ENCODE results near the gene NELFA. TPM values are rescaled to one million over a fixed set of nuclear protein-coding genes. Genes with fewer than 3 reads are reported as not detected.

Gene NELFA
- total and polyA plus RNA-seq, 2 donors (not counting 1 experiment from before 2014, with no cell fraction given) = 7.4 to 15.2 TPM

GRCh38 chr4:1993169-1993516, 15.6 kb downstream of the NELFA start:
- Histone ChIP-seq H3K27ac (ENCODE audit: insufficient read depth, low read length) (no peak overlapping the region), H3K9ac (ENCODE audit: insufficient read depth, low read length) (no peak overlapping the region), H3K4me2 (ENCODE audit: extremely low read depth, insufficient read depth, low read length) (no peak overlapping the region), H3K79me2 (ENCODE audit: control insufficient read depth, insufficient read depth, low read length) (peaks cover 13% of the 10 kb centered on the region), H4K20me1 (ENCODE audit: control insufficient read depth, extremely low read depth, insufficient read depth, low read length) (no peaks in the 10 kb centered on the region), H3K4me1 (ENCODE audit: control insufficient read depth, extremely low read depth, insufficient read depth, low read length) (no peaks in the 10 kb centered on the region), H3K36me3 (ENCODE audit: control insufficient read depth, insufficient read depth, low read length) (peaks cover 2% of the 10 kb centered on the region), H2AFZ (ENCODE audit: low read length) (no peak overlapping the region), H3K4me3 (replicated peaks in 1 of 4; ENCODE audit: control extremely low read depth in 1 of 4, insufficient read depth in 1 of 4, low read depth in 3 of 4, low read length in 4 of 4) (no peak overlapping the region), H3K9me3 (ENCODE audit: control insufficient read depth, insufficient read depth, low read depth, low read length) (no peaks in the 10 kb centered on the region), H3K27me3 (ENCODE audit: control insufficient read depth, insufficient read depth, low read length) (no peaks in the 10 kb centered on the region)
- TF ChIP-seq EZH2 (IDR thresholded peaks at IDR 0.05; ENCODE audit: low read length, missing control alignments) = no peak
- no peak for DNase-seq (ENCODE audit: low read depth in 2 of 2)

- H4K20me1 ChIP-seq (ENCODE audit: control insufficient read depth, extremely low read depth, insufficient read depth, low read length) = no peaks in the 10 kb centered on the region
- no peak overlapping the region for H3K4me2 ChIP-seq (ENCODE audit: extremely low read depth, insufficient read depth, low read length)
- no peaks in the 10 kb centered on the region for H3K27me3 ChIP-seq (ENCODE audit: control insufficient read depth, insufficient read depth, low read length)
- no peak overlapping the region for H2AFZ ChIP-seq (ENCODE audit: low read length)
- peak in 1 of 2 donors; percentile 16 for DNase-seq (ENCODE audit: low read depth in 2 of 2)
- H3K27ac ChIP-seq (ENCODE audit: insufficient read depth, low read length) = no peak overlapping the region
- peaks cover 9% of the 10 kb centered on the region for H3K79me2 ChIP-seq (ENCODE audit: control insufficient read depth, insufficient read depth, low read length)
- H3K36me3 ChIP-seq (ENCODE audit: control insufficient read depth, insufficient read depth, low read length) = peaks cover 5% of the 10 kb centered on the region
- H3K4me3 ChIP-seq (replicated peaks in 1 of 4; ENCODE audit: control extremely low read depth in 1 of 4, insufficient read depth in 1 of 4, low read depth in 3 of 4, low read length in 4 of 4) = no peak overlapping the region
- no peak for TF ChIP-seq EZH2 (IDR thresholded peaks at IDR 0.05; ENCODE audit: low read length, missing control alignments)
- TF ChIP-seq, protein P1, sequence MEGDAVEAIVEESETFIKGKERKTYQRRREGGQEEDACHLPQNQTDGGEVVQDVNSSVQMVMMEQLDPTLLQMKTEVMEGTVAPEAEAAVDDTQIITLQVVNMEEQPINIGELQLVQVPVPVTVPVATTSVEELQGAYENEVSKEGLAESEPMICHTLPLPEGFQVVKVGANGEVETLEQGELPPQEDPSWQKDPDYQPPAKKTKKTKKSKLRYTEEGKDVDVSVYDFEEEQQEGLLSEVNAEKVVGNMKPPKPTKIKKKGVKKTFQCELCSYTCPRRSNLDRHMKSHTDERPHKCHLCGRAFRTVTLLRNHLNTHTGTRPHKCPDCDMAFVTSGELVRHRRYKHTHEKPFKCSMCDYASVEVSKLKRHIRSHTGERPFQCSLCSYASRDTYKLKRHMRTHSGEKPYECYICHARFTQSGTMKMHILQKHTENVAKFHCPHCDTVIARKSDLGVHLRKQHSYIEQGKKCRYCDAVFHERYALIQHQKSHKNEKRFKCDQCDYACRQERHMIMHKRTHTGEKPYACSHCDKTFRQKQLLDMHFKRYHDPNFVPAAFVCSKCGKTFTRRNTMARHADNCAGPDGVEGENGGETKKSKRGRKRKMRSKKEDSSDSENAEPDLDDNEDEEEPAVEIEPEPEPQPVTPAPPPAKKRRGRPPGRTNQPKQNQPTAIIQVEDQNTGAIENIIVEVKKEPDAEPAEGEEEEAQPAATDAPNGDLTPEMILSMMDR (conservative IDR thresholded peaks at IDR 0.05 in 1 of 2, IDR thresholded peaks at IDR 0.05 in 1 of 2; ENCODE audit: low read depth in 1 of 2, low read length in 2 of 2) = no peak
- H3K9me3 ChIP-seq (ENCODE audit: control insufficient read depth, insufficient read depth, low read depth, low read length) = no peaks in the 10 kb centered on the region
- H3K4me1 ChIP-seq (ENCODE audit: control insufficient read depth, extremely low read depth, insufficient read depth, low read length) = no peaks in the 10 kb centered on the region
- H3K9ac ChIP-seq (ENCODE audit: insufficient read depth, low read length) = no peak overlapping the region
Observed at GRCh38 chr4:1992468-1993168, 16.2 kb downstream of the NELFA start.

DNA sequence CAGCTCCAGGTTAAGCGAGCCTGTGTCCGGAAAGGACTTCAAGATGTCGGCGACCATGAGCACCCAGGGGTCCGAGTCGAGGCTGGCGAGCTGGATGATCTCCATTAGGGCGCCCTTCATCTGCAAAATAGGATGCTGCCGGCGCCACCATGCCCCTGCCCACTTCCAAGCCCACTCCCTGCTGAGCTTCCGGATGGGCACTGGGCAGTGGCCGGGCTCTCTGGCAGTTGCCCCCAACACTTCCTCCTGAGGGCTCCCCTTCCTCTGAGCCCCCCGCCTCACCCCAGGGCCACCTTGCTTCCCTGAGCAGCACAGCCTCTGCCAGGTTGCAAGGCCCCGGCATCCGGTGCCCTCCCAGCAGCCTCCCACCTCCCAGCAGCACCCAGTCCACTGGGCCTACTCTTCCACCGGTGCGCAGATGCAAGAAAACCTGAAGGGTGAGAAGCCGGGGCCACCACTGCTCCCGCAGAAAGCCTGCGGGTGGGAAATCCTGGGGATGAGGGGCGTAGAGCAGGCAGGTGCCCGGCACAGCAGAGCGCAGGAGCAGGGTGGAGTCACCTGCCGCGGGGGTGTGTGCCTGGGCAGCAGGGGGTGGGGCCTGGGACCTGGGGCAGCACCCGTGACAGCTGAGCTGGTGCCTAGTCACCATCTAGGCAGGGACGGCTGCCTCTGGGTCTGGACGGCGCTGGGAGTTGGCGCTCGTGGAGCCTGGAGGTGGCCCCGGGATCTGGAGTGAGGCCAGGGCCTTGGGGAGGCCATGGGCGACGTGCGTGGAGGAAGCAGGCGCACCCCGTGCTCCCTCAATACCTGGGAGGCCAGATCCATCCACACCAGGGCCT, 17.0 kb downstream of the NELFA start:
- H3K9ac ChIP-seq (ENCODE audit: insufficient read depth, low read length) = no peak overlapping the region
- no peaks in the 10 kb centered on the region for H3K9me3 ChIP-seq (ENCODE audit: control insufficient read depth, insufficient read depth, low read depth, low read length)
- H4K20me1 ChIP-seq (ENCODE audit: control insufficient read depth, extremely low read depth, insufficient read depth, low read length) = no peaks in the 10 kb centered on the region
- no peak overlapping the region for H2AFZ ChIP-seq (ENCODE audit: low read length)
- TF ChIP-seq EZH2 (IDR thresholded peaks at IDR 0.05; ENCODE audit: low read length, missing control alignments) = no peak
- TF ChIP-seq, protein P1 (conservative IDR thresholded peaks at IDR 0.05 in 1 of 2, IDR thresholded peaks at IDR 0.05 in 1 of 2; ENCODE audit: low read depth in 1 of 2, low read length in 2 of 2) = no peak
- no peak overlapping the region for H3K4me2 ChIP-seq (ENCODE audit: extremely low read depth, insufficient read depth, low read length)
- no peak for DNase-seq (ENCODE audit: low read depth in 2 of 2)
- H3K4me3 ChIP-seq (replicated peaks in 1 of 4; ENCODE audit: control extremely low read depth in 1 of 4, insufficient read depth in 1 of 4, low read depth in 3 of 4, low read length in 4 of 4) = no peak overlapping the region
- peaks cover 8% of the 10 kb centered on the region for H3K36me3 ChIP-seq (ENCODE audit: control insufficient read depth, insufficient read depth, low read length)
- H3K79me2 ChIP-seq (ENCODE audit: control insufficient read depth, insufficient read depth, low read length) = peaks cover 5% of the 10 kb centered on the region
- no peaks in the 10 kb centered on the region for H3K27me3 ChIP-seq (ENCODE audit: control insufficient read depth, insufficient read depth, low read length)
- no peak overlapping the region for H3K27ac ChIP-seq (ENCODE audit: insufficient read depth, low read length)
- H3K4me1 ChIP-seq (ENCODE audit: control insufficient read depth, extremely low read depth, insufficient read depth, low read length) = no peaks in the 10 kb centered on the region

Data from fibroblast of lung (primary cell).